ENCODE results near the gene TK2. TPM values are rescaled to one million over a fixed set of nuclear protein-coding genes. Genes with fewer than 3 reads are reported as not detected.

TK2 gene
- total RNA-seq, 1 donor from 2014 or later: 25.2 TPM

DNA sequence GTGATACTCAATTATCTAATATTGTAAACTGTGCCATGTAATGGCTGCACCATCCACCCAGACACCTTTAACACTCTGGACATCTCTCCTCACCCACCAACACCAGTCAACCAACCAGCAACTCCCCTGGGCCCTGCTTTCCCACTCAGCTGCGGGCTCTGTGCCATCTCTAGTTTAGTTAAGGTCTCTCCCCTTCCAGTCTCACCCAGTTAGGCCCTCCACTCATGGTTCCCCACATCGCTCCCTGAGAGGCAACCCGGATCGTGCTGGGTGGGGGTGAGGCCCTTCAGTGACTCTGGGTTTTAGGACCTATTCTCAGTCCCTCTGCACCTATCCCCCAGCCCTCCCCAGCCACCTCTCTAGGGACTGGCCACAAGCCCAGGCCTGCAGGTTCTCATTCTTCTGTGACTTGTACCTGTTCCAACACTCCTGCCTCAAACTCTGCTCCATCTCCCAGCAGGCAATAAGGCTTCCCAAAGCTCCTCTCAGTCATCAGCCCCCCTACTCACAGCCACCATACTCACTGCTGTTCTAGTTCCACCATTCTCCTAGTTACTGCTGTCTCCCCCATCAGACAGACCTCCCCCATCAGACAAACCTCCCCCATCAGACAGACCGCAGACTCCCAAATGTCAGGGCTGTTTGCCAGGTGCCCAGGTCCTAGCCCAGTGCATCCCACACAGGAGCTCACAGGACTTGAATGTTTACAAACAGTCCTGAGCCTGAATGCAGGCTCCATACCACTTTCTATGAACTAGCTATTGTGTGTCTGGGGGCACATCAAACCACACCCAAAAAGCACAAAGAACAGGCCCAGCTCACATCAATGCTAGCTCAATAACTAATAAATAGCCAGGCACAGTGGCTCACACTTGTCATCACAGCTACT is 2.6 kb downstream of the TK2 start:
- Histone ChIP-seq H3K27me3 (ENCODE audit: control insufficient read depth, insufficient read depth, low read length) (no peaks in the 10 kb centered on the region), H3K4me3 (ENCODE audit: low read depth, low read length) (no peak overlapping the region), H3K36me3 (ENCODE audit: control insufficient read depth, insufficient read depth, low read length) (no peaks in the 10 kb centered on the region)
- TF ChIP-seq, protein P1, sequence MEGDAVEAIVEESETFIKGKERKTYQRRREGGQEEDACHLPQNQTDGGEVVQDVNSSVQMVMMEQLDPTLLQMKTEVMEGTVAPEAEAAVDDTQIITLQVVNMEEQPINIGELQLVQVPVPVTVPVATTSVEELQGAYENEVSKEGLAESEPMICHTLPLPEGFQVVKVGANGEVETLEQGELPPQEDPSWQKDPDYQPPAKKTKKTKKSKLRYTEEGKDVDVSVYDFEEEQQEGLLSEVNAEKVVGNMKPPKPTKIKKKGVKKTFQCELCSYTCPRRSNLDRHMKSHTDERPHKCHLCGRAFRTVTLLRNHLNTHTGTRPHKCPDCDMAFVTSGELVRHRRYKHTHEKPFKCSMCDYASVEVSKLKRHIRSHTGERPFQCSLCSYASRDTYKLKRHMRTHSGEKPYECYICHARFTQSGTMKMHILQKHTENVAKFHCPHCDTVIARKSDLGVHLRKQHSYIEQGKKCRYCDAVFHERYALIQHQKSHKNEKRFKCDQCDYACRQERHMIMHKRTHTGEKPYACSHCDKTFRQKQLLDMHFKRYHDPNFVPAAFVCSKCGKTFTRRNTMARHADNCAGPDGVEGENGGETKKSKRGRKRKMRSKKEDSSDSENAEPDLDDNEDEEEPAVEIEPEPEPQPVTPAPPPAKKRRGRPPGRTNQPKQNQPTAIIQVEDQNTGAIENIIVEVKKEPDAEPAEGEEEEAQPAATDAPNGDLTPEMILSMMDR (IDR thresholded peaks at IDR 0.05; ENCODE audit: insufficient read depth, low read length, poor library complexity, severe bottlenecking): no peak
- DNase-seq (ENCODE audit: low read depth): no peak

DNA sequence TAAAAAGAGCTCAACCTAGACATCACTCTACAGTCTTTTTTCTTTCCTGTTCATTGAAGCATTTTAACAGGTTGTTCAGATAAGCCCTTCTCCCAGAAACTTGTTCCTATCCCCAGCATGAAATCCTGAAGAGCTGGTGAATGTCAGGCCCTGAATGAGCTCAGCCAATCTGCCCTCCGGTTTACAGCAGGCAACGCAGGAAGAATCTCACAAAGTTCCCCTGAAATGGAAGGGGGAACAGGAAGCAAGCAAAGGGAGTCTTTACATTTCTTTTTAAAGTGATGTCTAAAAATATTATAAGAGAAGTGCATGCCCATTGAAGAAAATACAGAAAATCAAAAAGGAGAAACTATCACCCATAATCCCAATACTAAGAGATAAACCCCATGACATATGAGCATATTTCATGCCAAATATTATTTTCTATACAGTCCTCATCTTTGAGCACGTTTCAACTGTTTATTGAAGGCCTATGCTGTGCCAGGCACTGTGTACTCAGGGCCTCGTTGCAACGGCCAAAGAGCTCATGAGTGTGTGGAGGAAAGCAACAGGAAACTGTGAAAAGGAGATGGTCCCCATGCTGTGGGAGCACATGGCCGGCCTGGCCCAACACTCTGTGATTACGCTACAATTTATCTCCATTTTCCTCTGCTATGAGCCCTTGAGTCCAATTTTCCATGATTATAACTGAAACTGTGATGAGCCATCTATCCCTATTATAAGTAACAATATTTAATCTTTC is 5.7 kb downstream of the TK2 start:
- no peak for DNase-seq (ENCODE audit: low read depth)
- Histone ChIP-seq H3K36me3 (ENCODE audit: control insufficient read depth, insufficient read depth, low read length) (no peaks in the 10 kb centered on the region), H3K4me3 (ENCODE audit: low read depth, low read length) (no peak overlapping the region), H3K27me3 (ENCODE audit: control insufficient read depth, insufficient read depth, low read length) (no peaks in the 10 kb centered on the region)
- TF ChIP-seq, protein P1 (IDR thresholded peaks at IDR 0.05; ENCODE audit: insufficient read depth, low read length, poor library complexity, severe bottlenecking): no peak

DNA sequence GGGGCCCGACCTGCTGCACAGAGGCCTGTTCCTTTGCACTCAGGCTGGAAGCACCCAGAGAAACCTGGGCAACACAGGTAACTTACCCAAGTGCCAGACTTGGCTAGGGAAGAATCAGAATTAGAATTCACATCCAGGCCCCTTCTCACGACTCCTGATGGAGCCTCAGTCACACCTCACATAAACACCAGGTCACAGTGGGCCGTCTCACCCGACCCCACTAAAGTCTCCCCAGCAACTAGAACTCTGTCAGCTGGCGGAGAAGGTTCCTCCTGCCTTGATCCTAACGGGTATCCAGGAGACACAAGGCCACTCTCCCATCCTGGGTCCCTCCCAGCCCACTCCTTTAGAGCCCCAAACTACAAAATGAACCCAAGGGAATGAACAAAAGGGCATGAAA is 6.4 kb downstream of the TK2 start:
- no peaks in the 10 kb centered on the region for H3K36me3 ChIP-seq (ENCODE audit: control insufficient read depth, insufficient read depth, low read length)
- no peak overlapping the region for H3K4me3 ChIP-seq (ENCODE audit: low read depth, low read length)
- H3K27me3 ChIP-seq (ENCODE audit: control insufficient read depth, insufficient read depth, low read length): no peaks in the 10 kb centered on the region
- TF ChIP-seq, protein P1 (IDR thresholded peaks at IDR 0.05; ENCODE audit: insufficient read depth, low read length, poor library complexity, severe bottlenecking): no peak
- no peak for DNase-seq (ENCODE audit: low read depth)

DNA sequence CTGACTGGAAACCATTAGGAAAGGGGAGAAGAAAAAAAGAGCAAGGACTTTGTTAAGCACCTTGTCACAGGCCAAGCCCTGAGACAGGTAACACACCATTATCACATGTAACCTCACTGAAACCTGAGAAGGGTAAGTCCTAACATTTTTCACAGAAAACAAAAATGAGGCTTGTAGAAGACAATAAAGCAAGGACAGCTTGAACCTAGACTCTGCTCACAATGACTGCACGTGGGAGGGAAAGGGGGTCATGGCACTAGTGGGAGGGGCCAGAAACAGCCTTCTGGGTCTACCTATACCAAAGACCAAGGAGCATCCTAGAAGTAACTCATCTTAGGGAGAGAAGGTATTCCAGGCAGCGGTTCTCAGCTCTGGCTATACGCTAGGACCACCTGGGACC is 7.5 kb downstream of the TK2 start:
- H3K4me3 ChIP-seq (ENCODE audit: low read depth, low read length): no peak overlapping the region
- DNase-seq (ENCODE audit: low read depth): no peak
- H3K27me3 ChIP-seq (ENCODE audit: control insufficient read depth, insufficient read depth, low read length): no peaks in the 10 kb centered on the region
- TF ChIP-seq, protein P1 (IDR thresholded peaks at IDR 0.05; ENCODE audit: insufficient read depth, low read length, poor library complexity, severe bottlenecking): no peak
- H3K36me3 ChIP-seq (ENCODE audit: control insufficient read depth, insufficient read depth, low read length): no peaks in the 10 kb centered on the region

DNA sequence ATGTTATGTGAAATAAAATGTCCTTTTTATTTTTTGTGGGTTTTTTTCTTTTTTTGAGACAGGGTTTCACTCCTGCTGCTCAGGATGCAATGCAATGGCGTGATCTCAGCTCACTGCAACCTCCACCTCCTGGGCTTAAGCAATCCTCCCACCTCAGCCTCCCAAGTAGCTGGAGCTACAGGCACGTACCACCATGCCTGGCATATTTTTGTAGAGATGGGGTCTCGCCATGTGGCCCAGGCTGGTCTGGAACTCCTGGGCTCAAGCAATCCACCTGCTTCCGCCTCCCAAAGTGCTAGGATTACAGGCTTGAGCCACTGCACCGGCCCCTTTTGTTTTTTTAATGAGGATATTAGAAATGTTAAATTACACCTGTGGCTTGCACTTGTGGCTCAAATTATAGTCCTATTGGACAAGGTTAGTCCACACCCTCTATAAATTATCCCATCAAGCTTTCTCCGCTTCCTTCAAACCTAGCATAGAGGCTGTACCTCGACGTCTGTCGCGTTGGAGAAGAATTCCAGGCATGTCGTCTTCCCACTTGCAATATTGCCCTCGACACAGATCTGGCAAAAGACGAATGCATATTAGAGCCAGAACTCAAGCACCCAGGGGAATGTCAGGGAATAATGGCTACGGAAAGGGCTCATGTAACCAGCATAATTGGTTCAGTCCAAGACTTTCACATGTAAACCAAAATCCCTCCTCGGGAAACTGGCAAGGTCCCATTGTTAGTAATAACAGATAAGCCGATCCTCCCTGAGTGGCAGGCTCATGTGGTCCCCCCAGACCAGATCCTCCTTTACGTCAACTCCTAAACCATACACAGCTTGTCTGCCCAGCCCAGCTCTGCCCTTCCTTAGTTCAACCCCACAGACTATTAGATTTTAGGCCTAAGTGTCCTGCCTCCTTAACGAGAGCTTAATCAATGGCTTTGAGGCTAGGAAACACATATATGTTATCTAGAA is 8.2 kb downstream of the TK2 start:
- H3K27me3 ChIP-seq (ENCODE audit: control insufficient read depth, insufficient read depth, low read length): no peaks in the 10 kb centered on the region
- DNase-seq (ENCODE audit: low read depth): no peak
- no peak overlapping the region for H3K4me3 ChIP-seq (ENCODE audit: low read depth, low read length)
- H3K36me3 ChIP-seq (ENCODE audit: control insufficient read depth, insufficient read depth, low read length): no peaks in the 10 kb centered on the region
- TF ChIP-seq, protein P1 (IDR thresholded peaks at IDR 0.05; ENCODE audit: insufficient read depth, low read length, poor library complexity, severe bottlenecking): no peak

Data from kidney epithelial cell (primary cell).